Activated CD4-positive, alpha-beta T cell treated with anti-CD3 and anti-CD28 coated beads, Interleukin-2, Interleukin-4, amounts not matched to agents 100 ng/mL and 50 ng/mL, durations not matched to agents 16 hours and 8 hours (primary cell): ENCODE data around the gene GRSF1.
"Not testable (repeated sequence)": the region's sequence is repeated elsewhere in the genome, so short reads cannot be mapped to it uniquely, and the experiment has no call there.

Source experiments
- DNase-seq: peaks from one replicate; pipeline ENCODE4 v3.0.0-alpha.2; 2020; ENCODE audit warnings: low spot score

GRSF1 gene, protein sequence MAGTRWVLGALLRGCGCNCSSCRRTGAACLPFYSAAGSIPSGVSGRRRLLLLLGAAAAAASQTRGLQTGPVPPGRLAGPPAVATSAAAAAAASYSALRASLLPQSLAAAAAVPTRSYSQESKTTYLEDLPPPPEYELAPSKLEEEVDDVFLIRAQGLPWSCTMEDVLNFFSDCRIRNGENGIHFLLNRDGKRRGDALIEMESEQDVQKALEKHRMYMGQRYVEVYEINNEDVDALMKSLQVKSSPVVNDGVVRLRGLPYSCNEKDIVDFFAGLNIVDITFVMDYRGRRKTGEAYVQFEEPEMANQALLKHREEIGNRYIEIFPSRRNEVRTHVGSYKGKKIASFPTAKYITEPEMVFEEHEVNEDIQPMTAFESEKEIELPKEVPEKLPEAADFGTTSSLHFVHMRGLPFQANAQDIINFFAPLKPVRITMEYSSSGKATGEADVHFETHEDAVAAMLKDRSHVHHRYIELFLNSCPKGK

DNA sequence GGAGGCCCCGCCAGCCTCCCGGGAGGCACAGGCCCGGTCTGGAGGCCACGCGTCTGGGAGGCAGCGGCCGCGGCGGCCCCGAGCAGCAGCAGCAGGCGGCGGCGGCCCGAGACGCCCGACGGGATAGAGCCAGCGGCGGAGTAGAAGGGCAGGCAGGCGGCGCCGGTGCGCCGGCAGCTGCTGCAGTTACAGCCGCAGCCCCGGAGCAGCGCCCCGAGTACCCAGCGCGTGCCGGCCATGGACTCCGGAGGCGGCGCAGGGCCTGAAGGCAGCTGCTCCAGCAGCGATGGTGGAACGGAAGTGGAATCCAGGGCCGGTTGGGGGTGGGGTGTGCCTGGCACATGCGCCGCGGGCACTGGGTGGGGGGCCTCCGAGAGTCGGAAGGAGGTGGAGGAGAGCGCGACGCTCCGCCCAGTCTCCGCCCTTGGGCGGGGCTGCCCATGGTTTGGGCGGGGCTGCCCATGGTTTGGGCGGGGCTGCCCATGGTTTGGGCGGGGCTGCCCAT is at the start of gene GRSF1:
GRSF1 (minus strand) TSS at position 302 of the 505 bp plus-strand sequence; CDS start at position 239, 63 bp downstream.
- peak; percentile 97 for DNase-seq

DNA sequence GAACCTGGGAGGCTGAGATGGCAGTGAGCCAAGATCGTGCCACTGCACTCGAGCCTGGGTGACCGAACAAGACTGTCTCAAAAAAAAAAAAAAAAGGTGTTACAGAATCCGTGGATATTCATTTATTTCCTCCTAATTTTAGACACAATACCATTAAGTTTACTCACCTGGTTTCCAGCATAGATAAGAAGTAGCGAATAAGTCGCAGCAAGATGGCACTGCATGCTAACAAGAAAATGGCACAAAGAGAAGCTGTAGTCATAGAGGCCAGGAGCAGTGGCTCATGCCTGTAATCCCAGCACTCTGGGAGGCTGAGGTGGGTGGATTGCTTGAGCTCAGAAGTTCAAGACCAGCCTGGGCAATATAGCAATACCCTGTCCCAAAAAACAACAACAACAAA is 45.5 kb upstream of the GRSF1 start:
- DNase-seq = no peak

DNA sequence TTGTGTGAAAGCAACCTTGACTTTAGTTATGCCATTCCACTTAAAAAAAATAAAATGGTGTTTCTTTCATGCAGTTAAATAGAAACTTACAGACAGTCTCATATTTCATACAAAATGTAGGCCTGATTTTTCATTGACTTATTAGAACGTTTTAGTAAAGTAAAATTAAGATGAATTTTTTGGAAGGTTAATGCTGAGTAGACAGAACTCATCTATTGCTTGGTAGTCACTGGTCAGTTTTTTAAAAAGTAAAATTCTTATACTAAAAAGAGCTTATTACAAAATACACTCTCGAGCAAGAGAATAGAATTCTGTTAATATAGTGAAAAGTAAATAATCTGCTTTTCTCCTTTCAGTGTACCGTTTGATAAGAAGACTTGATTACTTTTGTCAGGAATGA is 41.0 kb upstream of the GRSF1 start:
- no peak for DNase-seq

DNA sequence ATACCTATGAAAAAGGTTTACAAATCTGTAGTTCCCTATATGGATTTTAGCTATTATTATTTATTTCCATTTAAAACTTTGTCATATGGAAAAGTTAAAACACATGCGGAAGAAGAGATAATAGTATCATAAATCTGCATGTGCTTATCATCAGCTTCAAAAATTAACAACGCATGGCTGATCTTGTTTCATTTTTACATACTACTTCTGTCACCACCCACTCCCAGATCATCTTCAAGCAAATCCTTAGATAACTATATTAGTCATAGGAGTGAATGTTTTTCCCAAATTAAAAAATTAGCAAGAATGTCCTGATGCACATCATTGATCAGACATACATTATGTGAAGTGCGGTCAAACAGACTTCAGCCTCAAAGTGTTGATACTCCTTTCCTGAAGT is 37.9 kb upstream of the GRSF1 start:
- no peak for DNase-seq

DNA sequence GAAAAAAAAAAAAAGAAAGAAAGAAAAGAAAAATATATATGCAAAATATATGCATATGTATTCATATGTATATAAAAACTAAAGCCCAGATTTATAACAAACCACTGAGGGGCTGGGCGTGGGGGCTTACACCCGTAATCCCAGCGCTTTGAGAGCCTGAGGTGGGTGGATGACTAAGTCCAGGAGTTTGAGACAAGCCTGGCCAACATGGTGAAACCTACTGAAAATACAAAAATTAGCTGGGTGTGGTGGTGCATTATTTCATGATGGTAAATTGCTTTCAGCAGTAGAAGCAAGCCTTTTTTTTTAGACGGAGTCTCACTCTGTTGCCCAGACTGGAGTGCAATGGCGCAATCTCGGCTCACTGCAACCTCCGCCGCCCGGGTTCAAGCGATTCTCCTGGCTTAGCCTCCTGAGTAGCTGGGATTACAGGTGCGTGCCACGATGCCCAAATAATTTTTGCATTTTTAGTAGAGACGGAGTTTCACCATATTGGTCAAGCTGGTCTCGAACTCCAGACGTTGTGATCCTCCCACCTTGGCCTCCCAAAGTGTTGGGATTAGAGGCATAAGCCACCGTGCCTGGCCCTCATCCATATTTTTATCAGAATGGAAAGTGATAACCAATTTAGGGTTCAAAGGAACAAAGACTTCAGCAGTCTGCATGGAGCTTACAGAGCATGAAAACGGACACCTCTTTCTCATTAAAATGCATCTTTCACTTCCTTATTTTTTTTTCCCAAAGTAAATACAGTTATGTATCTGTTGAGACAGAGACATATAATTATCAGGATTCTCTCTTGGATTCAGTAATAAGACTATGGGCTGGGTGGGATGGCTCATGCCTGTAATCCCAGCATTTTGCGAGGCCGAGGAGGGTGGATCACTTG is 34.8 kb upstream of the GRSF1 start:
- DNase-seq = no peak

DNA sequence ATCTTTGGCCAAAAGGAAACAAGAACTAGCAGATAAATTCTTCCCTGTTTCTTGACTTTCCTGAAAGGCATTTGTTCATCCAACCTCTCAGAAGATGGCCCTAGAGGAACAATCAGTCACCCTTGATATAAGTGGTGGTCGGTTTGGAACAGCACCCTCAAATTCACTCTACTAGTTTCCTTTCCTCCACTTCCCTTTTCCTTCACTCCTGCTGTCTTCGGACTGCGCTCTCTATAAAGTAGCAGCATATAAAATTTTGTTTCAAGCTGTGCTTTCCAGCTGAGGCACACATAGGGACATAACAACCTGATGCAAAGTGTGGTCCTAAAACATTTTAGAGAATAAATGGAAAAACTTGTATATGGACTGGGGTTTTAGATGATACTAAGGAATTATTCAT is 33.5 kb upstream of the GRSF1 start:
- DNase-seq = no peak

DNA sequence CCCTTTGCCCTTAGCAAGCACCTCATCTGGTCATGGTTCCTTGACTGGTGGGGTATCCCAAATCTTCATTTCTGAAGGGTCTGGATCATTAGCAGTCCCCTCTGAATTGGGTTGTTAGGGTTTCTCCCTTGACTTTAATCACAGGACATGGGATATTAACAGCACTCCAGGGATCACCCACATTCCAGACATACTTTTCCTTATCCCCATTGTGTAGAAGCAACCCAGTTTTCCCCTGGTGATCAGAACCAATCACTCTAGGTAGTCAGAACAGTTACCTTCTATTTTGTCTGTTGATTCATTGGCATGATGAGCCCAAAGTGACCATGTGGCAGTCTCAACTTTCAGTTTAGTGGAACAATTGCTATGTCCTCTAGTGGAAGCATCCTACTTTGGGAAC is 29.1 kb upstream of the GRSF1 start:
- no peak for DNase-seq

DNA sequence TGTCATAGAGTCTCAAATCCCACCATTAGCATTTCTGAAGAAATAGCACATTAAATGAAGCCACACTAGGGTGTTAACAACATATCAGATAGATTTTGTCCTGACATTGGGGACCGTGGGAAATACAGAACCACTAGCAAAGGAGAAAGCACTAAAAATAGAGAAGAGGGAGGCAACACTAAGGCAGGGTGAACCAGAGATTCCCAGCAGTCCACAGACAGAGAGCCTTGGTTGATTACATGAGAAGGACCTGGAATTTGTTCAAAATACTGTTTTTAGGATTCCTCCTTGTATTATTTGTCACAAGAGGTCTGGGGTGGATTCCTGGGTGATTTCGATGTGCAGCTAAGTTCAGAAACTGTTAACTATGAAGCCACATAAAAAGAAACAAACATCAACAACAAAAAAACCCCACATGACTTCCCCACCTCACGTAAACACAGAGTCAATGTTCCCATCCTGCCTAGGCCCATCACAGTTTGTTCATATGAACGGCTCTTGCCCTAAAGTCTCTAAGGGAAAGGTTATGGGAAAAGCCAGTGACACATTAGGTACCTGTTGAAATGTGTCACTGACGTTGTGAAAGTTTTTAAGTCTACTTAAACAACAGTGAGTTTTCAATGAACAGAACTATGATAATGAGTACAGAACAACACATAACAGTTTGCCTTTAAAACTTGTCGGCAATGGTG is 23.6 kb upstream of the GRSF1 start:
- peak; percentile 4 for DNase-seq

- DNase-seq = no peak
These were observed 19.4 kb upstream of the GRSF1 start for GRCh38 chr4:70859066-70859465.

- no peak for DNase-seq
These were observed 18.8 kb upstream of the GRSF1 start for GRCh38 chr4:70858454-70858853.

- DNase-seq = no peak
These were observed 15.8 kb upstream of the GRSF1 start for GRCh38 chr4:70855464-70855863.

GRCh38 chr4:70849291-70849690 is 9.6 kb upstream of the GRSF1 start:
- no peak for DNase-seq

- DNase-seq = no peak
These were observed 4.5 kb upstream of the GRSF1 start for GRCh38 chr4:70844180-70844579.

GRCh38 chr4:70842761-70843435 is 3.2 kb upstream of the GRSF1 start:
- DNase-seq = no peak

GRCh38 chr4:70841951-70842350 is 2.3 kb upstream of the GRSF1 start:
- no peak for DNase-seq

DNA sequence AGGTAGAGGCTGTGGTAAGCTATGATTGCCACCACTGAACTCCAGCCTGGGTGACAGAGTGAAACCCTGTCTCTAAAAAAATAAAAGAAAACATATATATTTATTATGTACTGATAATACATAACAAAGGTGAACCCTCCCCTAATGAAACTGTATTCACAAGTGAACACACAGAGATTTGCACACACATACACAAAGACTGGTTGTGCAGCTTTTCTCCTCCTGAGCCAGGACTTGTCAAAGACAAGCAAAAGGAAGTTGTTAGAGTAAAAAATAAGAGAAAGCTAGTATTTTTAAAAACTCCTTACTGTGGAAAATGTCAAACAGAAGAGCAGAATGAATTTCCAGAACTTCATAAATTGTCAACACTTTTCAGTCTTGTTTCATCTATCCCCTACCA is 1.5 kb upstream of the GRSF1 start:
- DNase-seq = no peak

GRCh38 chr4:70840631-70841030 is 941 bp upstream of the GRSF1 start:
- DNase-seq = not testable (repeated sequence)

DNA sequence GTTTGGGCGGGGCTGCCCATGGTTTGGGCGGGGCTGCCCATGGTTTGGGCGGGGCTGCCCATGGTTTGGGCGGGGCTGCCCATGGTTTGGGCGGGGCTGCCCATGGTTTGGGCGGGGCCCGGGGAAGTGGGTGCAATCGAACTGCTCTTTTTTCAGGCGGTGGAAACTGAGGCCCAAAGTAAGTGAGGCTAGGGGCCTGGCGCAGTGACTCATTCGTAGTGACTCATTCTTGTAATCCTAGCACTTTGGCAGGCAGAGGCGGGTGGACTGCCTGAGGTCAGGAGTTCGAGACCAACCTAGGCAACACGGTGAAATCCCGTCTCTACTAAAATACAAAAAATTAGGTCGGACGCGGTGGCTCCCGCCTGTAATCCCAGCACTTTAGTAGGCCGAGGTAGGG is 447 bp upstream of the GRSF1 start:
- DNase-seq = peak; percentile 87

GRCh38 chr4:70838666-70839588 is 763 bp downstream of the GRSF1 start:
- peak; percentile 66 for DNase-seq

- no peak for DNase-seq
These were observed 1.5 kb downstream of the GRSF1 start for GRCh38 chr4:70838204-70838603.
